ENCODE results near the gene UBXN7. TPM values are rescaled to one million over a fixed set of nuclear protein-coding genes. Genes with fewer than 3 reads are reported as not detected.
"Not testable (repeated sequence)": the region's sequence is repeated elsewhere in the genome, so short reads cannot be mapped to it uniquely, and the experiment has no call there.

The UBXN7 gene
- 10 to 100 TPM; 19.8 to 34.2 (median 25.6) TPM for total RNA-seq

DNA sequence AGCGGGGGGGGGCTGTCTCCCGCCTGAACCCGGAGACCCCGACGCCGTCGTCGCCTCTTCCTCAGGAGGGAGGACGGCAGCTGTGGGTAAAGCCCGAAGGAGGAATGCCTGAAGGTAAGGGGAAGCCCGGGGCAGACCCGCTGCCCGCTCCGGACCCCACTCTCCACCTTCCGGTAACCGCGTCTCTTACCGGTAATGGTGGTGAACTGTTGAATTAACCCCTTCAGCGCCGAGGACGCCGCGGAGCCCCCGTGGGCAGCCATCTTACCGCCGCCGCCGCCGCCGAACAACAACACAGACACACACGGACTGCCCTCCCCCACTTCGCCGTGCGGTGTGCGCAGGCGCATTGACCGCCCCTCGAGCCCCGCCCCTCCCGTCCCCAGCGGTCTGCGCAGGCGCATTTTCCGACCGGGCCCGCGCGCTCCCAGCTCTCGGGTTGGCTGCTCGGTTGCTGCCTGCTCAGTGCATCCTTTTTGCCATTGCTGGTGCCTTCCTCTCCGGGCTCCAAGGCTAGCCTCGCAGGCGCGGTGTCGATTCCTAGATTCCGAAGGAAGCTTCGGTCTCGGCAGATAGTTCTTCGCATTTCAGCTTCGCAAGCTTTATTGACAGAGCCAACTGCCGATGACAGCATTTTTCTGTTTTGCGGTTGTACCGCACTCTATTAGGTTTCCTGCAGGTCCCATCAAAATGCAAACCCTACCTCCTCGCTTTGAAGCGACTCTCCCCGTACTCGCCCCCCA is at the start of gene UBXN7:
Gene UBXN7 (minus strand): TSS at position 291 of the 743 bp plus-strand sequence. CDS start 28 bp downstream, at position 263.
- WGBS, 10 experiments = 0 to 3% (median 0%) methylated on average over 1 to 13 of the region's 67 CpGs; no CpG with 5 or more reads in 2 of the 10 experiments
- Histone ChIP-seq H3K4me3 (peak within 1 kb of the TSS; percentile 65 to 93 (median 88)), H3K4me1 (replicated peaks in 1 of 2) (peaks cover 0 to 4% of the 10 kb centered on the region in 2 donors), H3K27ac (peak within 1 kb of the TSS; percentile 90 to 95)
- in situ Hi-C loops (cut with MboI; ENCODE audit: low pct_unique_long_range_greater_than_20kb in 2 of 9, low sequenced_read_pairs in 9 of 9, unreplicated experiment in 9 of 9) = loop anchor here in 1 of 9 experiments (25.0 kb wide), 1 partner anchor 170 kb away; no protein-coding TSS in a partner anchor
- ATAC-seq (replicated peaks in 6 of 8) = peak; percentile 85 to 94 (median 91)

DNA sequence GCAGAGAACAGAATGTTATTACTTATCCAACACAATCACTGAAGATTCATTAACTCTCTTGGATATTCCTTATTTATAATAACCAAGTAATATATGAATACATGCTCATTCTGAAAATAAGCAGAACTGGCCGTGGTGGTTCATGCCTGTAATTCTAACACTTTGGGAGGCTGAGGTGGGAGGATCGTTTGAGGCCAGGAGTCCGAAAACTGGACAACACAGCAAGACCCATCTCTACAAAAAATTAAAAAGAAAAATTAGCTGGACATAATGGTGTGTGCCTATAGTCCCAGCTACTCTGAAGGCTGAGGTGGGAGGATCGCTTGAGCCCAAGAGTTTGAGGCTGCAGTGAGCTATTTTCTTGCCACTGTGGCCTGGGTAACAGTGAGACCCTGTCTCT is 45.5 kb upstream of the UBXN7 start:
- 80 to 100% (median 98%) methylated on average over 1 to 4 of the region's 4 CpGs; no CpG with 5 or more reads in 2 of the 10 experiments for WGBS, 10 experiments
- no peak for ATAC-seq (replicated peaks in 6 of 8)
- no peaks in the 10 kb centered on the region for H3K4me1 ChIP-seq (replicated peaks in 1 of 2)
- in situ Hi-C loops (cut with MboI; ENCODE audit: low pct_unique_long_range_greater_than_20kb in 2 of 9, low sequenced_read_pairs in 9 of 9, unreplicated experiment in 9 of 9) = no loop called here
- no peak overlapping the region for H3K27ac ChIP-seq
- H3K4me3 ChIP-seq = no peak overlapping the region

DNA sequence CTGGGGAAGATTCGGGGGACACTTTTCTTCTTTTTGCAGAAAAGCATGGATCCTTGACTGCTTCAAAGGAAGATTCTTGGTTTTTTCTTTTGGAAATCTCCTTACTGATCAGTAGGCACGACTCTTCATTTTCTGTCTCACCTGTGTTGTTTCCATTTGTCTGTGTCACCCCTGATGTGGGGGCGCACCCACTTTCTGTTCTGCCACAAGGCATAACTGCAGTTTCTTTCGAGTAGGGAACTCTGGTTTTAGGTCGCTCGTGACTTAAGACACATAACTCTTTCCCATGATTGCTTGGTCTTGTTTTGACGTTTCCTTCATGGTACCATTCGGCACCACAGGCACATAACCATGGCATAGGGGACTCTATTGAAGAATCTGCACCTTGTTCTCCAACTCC is 40.1 kb upstream of the UBXN7 start:
- no peak overlapping the region for H3K27ac ChIP-seq
- H3K4me3 ChIP-seq = no peak overlapping the region
- in situ Hi-C loops (cut with MboI; ENCODE audit: low pct_unique_long_range_greater_than_20kb in 2 of 9, low sequenced_read_pairs in 9 of 9, unreplicated experiment in 9 of 9) = no loop called here
- H3K4me1 ChIP-seq (replicated peaks in 1 of 2) = no peaks in the 10 kb centered on the region
- WGBS, 10 experiments = 90 to 100% (median 95%) methylated on average over 2 to 8 of the region's 8 CpGs
- ATAC-seq (replicated peaks in 6 of 8) = no peak

DNA sequence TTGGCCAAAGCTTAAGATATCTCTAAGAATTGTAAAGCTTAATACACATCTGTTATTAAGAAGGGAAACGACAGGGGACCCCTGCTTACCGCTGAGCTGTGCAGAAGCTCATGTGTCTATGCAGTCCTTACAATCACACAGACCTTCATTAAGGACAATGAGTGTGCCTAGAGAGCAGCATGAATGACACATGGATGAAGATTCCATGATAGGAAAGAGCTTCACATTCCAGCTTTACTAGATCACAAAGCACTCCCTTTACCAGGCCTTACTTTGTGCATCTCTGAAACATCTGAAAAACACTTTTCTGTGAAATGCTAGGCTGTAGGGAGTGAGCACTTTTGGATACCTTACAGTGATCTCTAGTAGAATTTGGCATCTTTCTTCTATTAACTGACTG is 39.3 kb upstream of the UBXN7 start:
- in situ Hi-C loops (cut with MboI; ENCODE audit: low pct_unique_long_range_greater_than_20kb in 2 of 9, low sequenced_read_pairs in 9 of 9, unreplicated experiment in 9 of 9) = no loop called here
- Histone ChIP-seq H3K4me1 (replicated peaks in 1 of 2) (no peaks in the 10 kb centered on the region), H3K4me3 (no peak overlapping the region), H3K27ac (no peak overlapping the region)
- ATAC-seq (replicated peaks in 6 of 8) = no peak
- WGBS, 10 experiments = 60 to 100% (median 80%) methylated on average over 1 to 2 of the region's 2 CpGs; no CpG with 5 or more reads in 3 of the 10 experiments

GRCh38 chr3:196470182-196470581 is 38.0 kb upstream of the UBXN7 start:
- H3K4me3 ChIP-seq; ATAC-seq (replicated peaks in 6 of 8); H3K4me1 ChIP-seq (replicated peaks in 1 of 2); H3K27ac ChIP-seq; in situ Hi-C loops (cut with MboI; ENCODE audit: low pct_unique_long_range_greater_than_20kb in 2 of 9, low sequenced_read_pairs in 9 of 9, unreplicated experiment in 9 of 9): not testable (repeated sequence)
- WGBS, 10 experiments = 20 to 100% (median 94%) methylated on average over 1 to 3 of the region's 3 CpGs; no CpG with 5 or more reads in 5 of the 10 experiments

DNA sequence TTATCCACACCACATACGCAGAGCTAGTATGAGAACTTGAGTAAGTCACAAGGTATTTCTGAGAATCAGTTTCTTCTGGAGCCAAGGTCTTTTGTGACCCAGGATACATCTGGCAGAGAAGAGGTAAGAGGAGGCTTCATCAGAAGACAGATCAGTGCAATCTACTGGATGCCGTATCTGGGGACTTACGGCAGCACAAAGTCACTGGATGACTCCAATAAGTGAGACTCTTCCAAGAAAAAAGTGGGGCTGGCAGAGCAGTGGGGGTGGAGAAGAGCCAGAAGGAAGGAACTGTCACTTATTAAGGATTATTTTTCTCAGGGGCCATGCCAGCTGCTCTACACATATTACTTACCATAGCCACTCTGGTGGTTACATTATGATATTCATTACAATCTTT is 31.6 kb upstream of the UBXN7 start:
- H3K4me3 ChIP-seq = no peak overlapping the region
- H3K27ac ChIP-seq = no peak overlapping the region
- 76 to 100% (median 100%) methylated on average over 1 to 3 of the region's 3 CpGs; no CpG with 5 or more reads in 2 of the 10 experiments for WGBS, 10 experiments
- in situ Hi-C loops (cut with MboI; ENCODE audit: low pct_unique_long_range_greater_than_20kb in 2 of 9, low sequenced_read_pairs in 9 of 9, unreplicated experiment in 9 of 9) = no loop called here
- ATAC-seq (replicated peaks in 6 of 8) = no peak
- no peaks in the 10 kb centered on the region for H3K4me1 ChIP-seq (replicated peaks in 1 of 2)

- no peak overlapping the region for H3K27ac ChIP-seq
- H3K4me3 ChIP-seq = no peak overlapping the region
- no peaks in the 10 kb centered on the region for H3K4me1 ChIP-seq (replicated peaks in 1 of 2)
- in situ Hi-C loops (cut with MboI; ENCODE audit: low pct_unique_long_range_greater_than_20kb in 2 of 9, low sequenced_read_pairs in 9 of 9, unreplicated experiment in 9 of 9) = no loop called here
- 20 to 100% (median 83%) methylated on average over 1 to 2 of the region's 2 CpGs; no CpG with 5 or more reads in 2 of the 10 experiments for WGBS, 10 experiments
- no peak for ATAC-seq (replicated peaks in 6 of 8)
Observed at GRCh38 chr3:196463478-196463756, 31.2 kb upstream of the UBXN7 start.

- ATAC-seq (replicated peaks in 6 of 8); H3K4me1 ChIP-seq (replicated peaks in 1 of 2); H3K27ac ChIP-seq; H3K4me3 ChIP-seq; in situ Hi-C loops (cut with MboI; ENCODE audit: low pct_unique_long_range_greater_than_20kb in 2 of 9, low sequenced_read_pairs in 9 of 9, unreplicated experiment in 9 of 9): not testable (repeated sequence)
- 40 to 100% (median 95%) methylated on average over 1 of the region's 1 CpG; no CpG with 5 or more reads in 6 of the 10 experiments for WGBS, 10 experiments
Observed at GRCh38 chr3:196462680-196463477, 30.7 kb upstream of the UBXN7 start.

- Histone ChIP-seq H3K4me3 (no peak overlapping the region), H3K4me1 (replicated peaks in 1 of 2) (no peaks in the 10 kb centered on the region), H3K27ac (no peak overlapping the region)
- in situ Hi-C loops (cut with MboI; ENCODE audit: low pct_unique_long_range_greater_than_20kb in 2 of 9, low sequenced_read_pairs in 9 of 9, unreplicated experiment in 9 of 9) = no loop called here
- ATAC-seq (replicated peaks in 6 of 8) = no peak
- 4 to 97% (median 65%) methylated on average over 1 to 4 of the region's 4 CpGs for WGBS, 10 experiments
Observed at GRCh38 chr3:196458063-196458462, 25.8 kb upstream of the UBXN7 start.

GRCh38 chr3:196457470-196457869 is 25.2 kb upstream of the UBXN7 start:
- WGBS, 10 experiments = 35 to 100% (median 94%) methylated on average over 1 to 6 of the region's 7 CpGs; no CpG with 5 or more reads in 2 of the 10 experiments
- H3K27ac ChIP-seq; ATAC-seq (replicated peaks in 6 of 8); H3K4me1 ChIP-seq (replicated peaks in 1 of 2); in situ Hi-C loops (cut with MboI; ENCODE audit: low pct_unique_long_range_greater_than_20kb in 2 of 9, low sequenced_read_pairs in 9 of 9, unreplicated experiment in 9 of 9); H3K4me3 ChIP-seq: not testable (repeated sequence)

DNA sequence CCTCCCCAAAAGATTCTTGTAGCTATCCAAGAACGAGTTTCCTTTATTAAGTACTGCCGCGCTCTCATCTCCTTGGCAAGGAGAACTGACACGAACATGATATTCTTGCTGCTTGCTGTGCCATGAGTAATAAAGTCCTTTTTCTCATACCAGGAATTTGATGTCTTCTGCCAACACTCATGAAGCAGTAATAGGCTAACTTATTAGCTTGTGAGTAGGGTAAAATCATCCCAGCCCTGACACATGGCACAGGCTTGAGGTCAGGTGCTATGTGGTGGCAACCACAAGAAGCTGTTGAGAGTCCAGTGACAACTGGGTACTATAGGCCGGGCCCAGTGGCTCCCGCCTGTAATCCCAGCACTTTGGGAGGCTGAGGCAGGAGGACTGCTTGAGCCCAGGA is 22.7 kb upstream of the UBXN7 start:
- Histone ChIP-seq H3K27ac (no peak overlapping the region), H3K4me1 (replicated peaks in 1 of 2) (no peaks in the 10 kb centered on the region), H3K4me3 (no peak overlapping the region)
- 44 to 100% (median 90%) methylated on average over 2 to 6 of the region's 6 CpGs; no CpG with 5 or more reads in 2 of the 10 experiments for WGBS, 10 experiments
- no peak for ATAC-seq (replicated peaks in 6 of 8)
- in situ Hi-C loops (cut with MboI; ENCODE audit: low pct_unique_long_range_greater_than_20kb in 2 of 9, low sequenced_read_pairs in 9 of 9, unreplicated experiment in 9 of 9) = no loop called here

- WGBS, 10 experiments = 94 to 100% (median 100%) methylated on average over 2 to 6 of the region's 7 CpGs; no CpG with 5 or more reads in 6 of the 10 experiments
- H3K4me1 ChIP-seq (replicated peaks in 1 of 2); H3K27ac ChIP-seq; ATAC-seq (replicated peaks in 6 of 8); H3K4me3 ChIP-seq: not testable (repeated sequence)
- in situ Hi-C loops (cut with MboI; ENCODE audit: low pct_unique_long_range_greater_than_20kb in 2 of 9, low sequenced_read_pairs in 9 of 9, unreplicated experiment in 9 of 9) = loop anchor here in 1 of 9 experiments (25.0 kb wide), 1 partner anchor 183 kb away; no protein-coding TSS in a partner anchor
Observed at GRCh38 chr3:196445391-196445790, 13.2 kb upstream of the UBXN7 start.

GRCh38 chr3:196444500-196444894 is 12.3 kb upstream of the UBXN7 start:
- Histone ChIP-seq H3K27ac (no peak overlapping the region), H3K4me1 (replicated peaks in 1 of 2) (peaks cover 0 to 6% of the 10 kb centered on the region in 2 donors), H3K4me3 (no peak overlapping the region)
- WGBS, 10 experiments = 40 to 100% (median 80%) methylated on average over 1 of the region's 2 CpGs; no CpG with 5 or more reads in 6 of the 10 experiments
- no peak for ATAC-seq (replicated peaks in 6 of 8)
- in situ Hi-C loops (cut with MboI; ENCODE audit: low pct_unique_long_range_greater_than_20kb in 2 of 9, low sequenced_read_pairs in 9 of 9, unreplicated experiment in 9 of 9) = loop anchor here in 1 of 9 experiments (25.0 kb wide), 1 partner anchor 182 kb away; no protein-coding TSS in a partner anchor
